Parathyroid adenoma (tissue), 2 donors: ENCODE data around the gene RPH3AL.

Experiments
- H2AFZ ChIP-seq: fragments of 300-600 bp; sonication (generic); one replicate; pipeline ENCODE4 v1.7.0; 2017; ENCODE audit warnings: antibody characterized with exemption, mild to moderate bottlenecking
- H3K27ac ChIP-seq: fragments of 300-600 bp; sonication (generic); one replicate; pipeline ENCODE4 v1.7.0; 2017
- H3K27me3 ChIP-seq: fragments of 300-600 bp; sonication (generic); one replicate; pipeline ENCODE4 v1.7.0; 2017; ENCODE audit warnings: low read length; ENCODE audit not compliant: control insufficient read depth, insufficient read depth
- H3K36me3 ChIP-seq: fragments of 300-600 bp; sonication (generic); one replicate; pipeline ENCODE4 v1.7.0; 2017; ENCODE audit warnings: low read length; ENCODE audit not compliant: control insufficient read depth, insufficient read depth
- H3K4me1 ChIP-seq: fragments of 300-600 bp; sonication (generic); one replicate; pipeline ENCODE4 v1.7.0; 2017; ENCODE audit warnings: control low read depth
- H3K4me2 ChIP-seq: fragments of 300-600 bp; sonication (generic); one replicate; pipeline ENCODE4 v1.7.0; 2017; ENCODE audit warnings: low read length
- H3K4me3 ChIP-seq: fragments of 300-600 bp; sonication (generic); one replicate; pipeline ENCODE4 v1.7.0; 2017; ENCODE audit warnings: low read depth, low read length
- H3K79me2 ChIP-seq: fragments of 300-600 bp; sonication (generic); one replicate; pipeline ENCODE4 v1.7.0; 2017; ENCODE audit warnings: control low read depth
- H3K9ac ChIP-seq: fragments of 300-600 bp; sonication (generic); one replicate; pipeline ENCODE4 v1.7.0; 2017; ENCODE audit warnings: mild to moderate bottlenecking
- H3K9me3 ChIP-seq: fragments of 300-600 bp; sonication (generic); one replicate; pipeline ENCODE4 v1.7.0; 2017; ENCODE audit warnings: low read length; ENCODE audit not compliant: control insufficient read depth
- TF ChIP-seq, protein P1 (sequence below): fragments of 300-600 bp; sonication (generic); IDR thresholded peaks from one replicate; pipeline ENCODE4 v1.7.0; 2017; ENCODE audit warnings: antibody characterized with exemption, mild to moderate bottlenecking
- donor health status: primary hyperparathyroidism.

RPH3AL gene

DNA sequence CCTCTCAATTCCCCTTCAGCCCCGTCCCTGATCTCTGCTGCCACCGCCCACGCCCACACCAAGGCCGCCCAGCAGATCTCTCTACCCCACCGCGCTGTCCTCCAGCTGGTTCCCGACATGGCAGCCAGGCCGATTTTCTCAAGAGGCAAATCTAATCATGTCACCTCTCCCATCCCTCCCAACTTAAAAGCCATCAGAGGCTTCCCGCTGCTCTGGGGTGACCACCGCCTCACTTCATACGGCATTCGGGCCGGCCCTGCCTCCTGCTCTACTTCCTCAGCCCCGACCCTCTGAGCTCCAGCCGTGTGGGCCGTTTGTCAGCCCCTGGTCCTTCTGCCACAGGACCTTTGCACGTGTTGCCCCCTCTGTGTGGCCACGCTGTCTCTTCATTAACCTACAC lies 63.2 kb downstream of the RPH3AL start:
- H3K9ac ChIP-seq: no peak overlapping the region
- no peaks in the 10 kb centered on the region for H3K27me3 ChIP-seq
- H3K79me2 ChIP-seq: no peaks in the 10 kb centered on the region
- H3K4me1 ChIP-seq: no peaks in the 10 kb centered on the region
- TF ChIP-seq, protein P1, sequence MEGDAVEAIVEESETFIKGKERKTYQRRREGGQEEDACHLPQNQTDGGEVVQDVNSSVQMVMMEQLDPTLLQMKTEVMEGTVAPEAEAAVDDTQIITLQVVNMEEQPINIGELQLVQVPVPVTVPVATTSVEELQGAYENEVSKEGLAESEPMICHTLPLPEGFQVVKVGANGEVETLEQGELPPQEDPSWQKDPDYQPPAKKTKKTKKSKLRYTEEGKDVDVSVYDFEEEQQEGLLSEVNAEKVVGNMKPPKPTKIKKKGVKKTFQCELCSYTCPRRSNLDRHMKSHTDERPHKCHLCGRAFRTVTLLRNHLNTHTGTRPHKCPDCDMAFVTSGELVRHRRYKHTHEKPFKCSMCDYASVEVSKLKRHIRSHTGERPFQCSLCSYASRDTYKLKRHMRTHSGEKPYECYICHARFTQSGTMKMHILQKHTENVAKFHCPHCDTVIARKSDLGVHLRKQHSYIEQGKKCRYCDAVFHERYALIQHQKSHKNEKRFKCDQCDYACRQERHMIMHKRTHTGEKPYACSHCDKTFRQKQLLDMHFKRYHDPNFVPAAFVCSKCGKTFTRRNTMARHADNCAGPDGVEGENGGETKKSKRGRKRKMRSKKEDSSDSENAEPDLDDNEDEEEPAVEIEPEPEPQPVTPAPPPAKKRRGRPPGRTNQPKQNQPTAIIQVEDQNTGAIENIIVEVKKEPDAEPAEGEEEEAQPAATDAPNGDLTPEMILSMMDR: no peak
- H3K27ac ChIP-seq: no peak overlapping the region
- no peak overlapping the region for H3K4me2 ChIP-seq
- no peak overlapping the region for H2AFZ ChIP-seq
- H3K4me3 ChIP-seq: no peak overlapping the region
- H3K9me3 ChIP-seq: no peaks in the 10 kb centered on the region
- no peaks in the 10 kb centered on the region for H3K36me3 ChIP-seq

DNA sequence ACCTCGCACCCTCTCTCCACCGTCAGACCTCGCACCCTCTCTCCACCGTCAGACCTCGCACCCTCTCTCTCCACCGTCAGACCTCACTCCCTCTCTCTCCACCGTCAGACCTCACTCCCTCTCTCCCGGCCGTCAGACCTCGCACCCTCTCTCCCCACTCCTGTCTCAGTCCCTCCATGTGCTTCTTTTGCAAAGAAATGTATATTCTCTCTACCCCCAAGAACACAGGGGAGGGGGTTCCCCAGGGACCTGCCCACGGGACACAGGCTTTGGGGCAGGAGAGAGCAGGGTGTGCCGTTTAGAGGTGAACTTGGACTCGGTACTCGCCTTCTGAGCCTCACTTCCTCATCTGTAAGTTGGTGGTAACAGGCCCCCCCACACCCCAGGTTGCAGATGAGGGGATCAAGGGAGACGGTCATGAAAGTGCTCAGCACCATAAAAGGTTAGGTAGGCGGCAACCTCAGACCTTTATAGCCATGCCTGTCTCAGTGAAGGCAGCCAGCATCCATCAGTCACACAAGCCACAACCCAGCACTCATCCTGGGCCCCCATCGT lies 63.7 kb downstream of the RPH3AL start:
- Histone ChIP-seq H3K36me3 (no peaks in the 10 kb centered on the region), H3K27ac (no peak overlapping the region), H3K9me3 (no peaks in the 10 kb centered on the region), H3K79me2 (no peaks in the 10 kb centered on the region), H3K27me3 (no peaks in the 10 kb centered on the region), H3K9ac (no peak overlapping the region), H3K4me3 (no peak overlapping the region), H3K4me1 (no peaks in the 10 kb centered on the region), H3K4me2 (no peak overlapping the region), H2AFZ (no peak overlapping the region)
- TF ChIP-seq, protein P1: no peak

DNA sequence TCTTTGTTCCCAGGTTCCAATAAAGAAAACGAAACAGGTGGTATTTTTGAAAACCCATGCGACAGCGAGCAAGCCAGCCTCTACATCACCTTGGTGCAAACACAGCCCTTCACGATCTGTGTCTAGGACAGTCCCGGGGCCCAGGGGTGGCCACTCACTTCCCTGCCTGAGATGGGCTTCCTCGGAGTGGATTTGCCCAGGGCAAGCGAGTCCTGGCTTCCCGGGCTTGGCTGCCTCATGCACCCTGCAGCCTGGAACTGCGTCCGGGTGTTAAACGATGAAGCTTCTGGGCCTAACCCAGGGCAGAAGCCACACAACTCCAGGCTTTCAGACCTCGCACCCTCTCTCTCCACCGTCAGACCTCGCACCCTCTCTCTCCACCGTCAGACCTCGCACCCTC lies 66.0 kb downstream of the RPH3AL start:
- no peak overlapping the region for H2AFZ ChIP-seq
- H3K4me3 ChIP-seq: no peak overlapping the region
- H3K9me3 ChIP-seq: no peaks in the 10 kb centered on the region
- TF ChIP-seq, protein P1: no peak
- H3K27ac ChIP-seq: no peak overlapping the region
- no peaks in the 10 kb centered on the region for H3K36me3 ChIP-seq
- no peak overlapping the region for H3K4me2 ChIP-seq
- H3K9ac ChIP-seq: no peak overlapping the region
- no peaks in the 10 kb centered on the region for H3K27me3 ChIP-seq
- H3K79me2 ChIP-seq: no peaks in the 10 kb centered on the region
- H3K4me1 ChIP-seq: no peaks in the 10 kb centered on the region

DNA sequence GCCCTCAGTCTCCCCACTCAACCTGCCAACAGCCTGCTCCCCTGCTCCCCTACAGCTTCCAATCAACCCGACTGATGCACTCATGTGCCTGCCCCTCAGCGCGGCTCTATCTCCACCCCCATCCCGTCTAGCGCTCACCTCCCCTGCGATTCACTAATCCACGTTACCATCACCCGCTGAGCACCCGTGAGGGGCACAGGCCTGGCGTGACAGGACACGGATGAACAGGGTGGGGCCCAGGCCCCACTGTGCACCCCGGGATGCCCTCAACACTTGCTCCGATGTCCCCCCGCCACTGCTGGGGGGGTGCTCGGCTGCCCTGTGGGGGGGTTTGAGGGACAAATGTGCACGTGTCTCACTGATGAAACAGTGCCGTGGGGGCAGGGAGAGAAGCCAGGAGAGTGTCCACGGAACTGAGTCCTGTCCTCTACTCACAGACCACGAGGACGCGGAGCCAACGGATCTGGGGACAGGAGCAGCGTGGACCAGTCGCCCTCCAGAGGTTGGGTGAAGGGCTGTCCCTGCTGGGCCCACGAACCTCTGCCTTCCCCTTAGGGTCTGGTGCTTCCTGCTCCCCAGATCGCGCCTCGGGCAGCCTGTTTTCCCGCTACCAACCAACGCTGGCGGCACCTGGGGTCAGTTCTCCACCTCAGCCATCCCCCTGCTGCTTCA lies 66.7 kb downstream of the RPH3AL start:
- no peak overlapping the region for H3K9ac ChIP-seq
- no peaks in the 10 kb centered on the region for H3K9me3 ChIP-seq
- H3K4me2 ChIP-seq: no peak overlapping the region
- no peaks in the 10 kb centered on the region for H3K27me3 ChIP-seq
- no peaks in the 10 kb centered on the region for H3K4me1 ChIP-seq
- H3K27ac ChIP-seq: no peak overlapping the region
- no peak overlapping the region for H2AFZ ChIP-seq
- H3K79me2 ChIP-seq: no peaks in the 10 kb centered on the region
- H3K36me3 ChIP-seq: no peaks in the 10 kb centered on the region
- TF ChIP-seq, protein P1: no peak
- no peak overlapping the region for H3K4me3 ChIP-seq
